Keratinocyte (primary cell): Measurements from ENCODE around the gene EFEMP1.

Experiments used
- EZH2 ChIP-seq: IDR thresholded peaks from one replicate; pipeline ENCODE4 v1.6.1; 2012; ENCODE audit warnings: inconsistent platforms, mild to moderate bottlenecking, low read length, moderate library complexity
- TF ChIP-seq, protein P1 (sequence below), 3 experiments: IDR thresholded peaks in 1 of 3; conservative IDR thresholded peaks in 1 of 3; optimal IDR thresholded peaks in 1 of 3; 2 replicates in 2 of 3; 3 replicates in 1 of 3; pipeline versions ENCODE3 to v1.5.1; 2011; ENCODE audit warnings: low read length in 3 of 3, mild to moderate bottlenecking in 3 of 3, moderate library complexity in 2 of 3, control low read depth in 1 of 3, inconsistent platforms in 1 of 3; ENCODE audit not compliant: insufficient read depth in 2 of 3; ENCODE audit errors: extremely low read depth in 1 of 3

DNA sequence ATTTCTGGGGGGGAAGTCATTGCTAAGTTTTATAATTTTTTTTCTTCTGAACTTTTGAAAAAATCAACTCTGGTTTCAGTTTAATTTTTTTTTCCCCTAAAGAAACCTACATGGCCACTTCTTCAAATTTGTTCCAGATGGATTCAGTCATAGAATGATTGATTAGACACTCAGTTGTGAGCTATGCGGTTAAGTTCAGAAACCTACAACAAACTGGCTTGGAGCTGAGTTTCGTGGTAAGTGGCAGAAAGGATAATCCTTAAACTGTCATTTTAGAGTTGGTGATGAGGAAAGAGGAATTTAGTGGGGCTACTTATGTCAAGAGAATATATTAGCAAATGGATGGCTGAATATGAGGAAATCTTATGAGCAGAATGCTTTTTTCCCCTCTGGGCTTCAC is 23.7 kb downstream of the EFEMP1 start:
- no peak for TF ChIP-seq EZH2
- TF ChIP-seq, protein P1, sequence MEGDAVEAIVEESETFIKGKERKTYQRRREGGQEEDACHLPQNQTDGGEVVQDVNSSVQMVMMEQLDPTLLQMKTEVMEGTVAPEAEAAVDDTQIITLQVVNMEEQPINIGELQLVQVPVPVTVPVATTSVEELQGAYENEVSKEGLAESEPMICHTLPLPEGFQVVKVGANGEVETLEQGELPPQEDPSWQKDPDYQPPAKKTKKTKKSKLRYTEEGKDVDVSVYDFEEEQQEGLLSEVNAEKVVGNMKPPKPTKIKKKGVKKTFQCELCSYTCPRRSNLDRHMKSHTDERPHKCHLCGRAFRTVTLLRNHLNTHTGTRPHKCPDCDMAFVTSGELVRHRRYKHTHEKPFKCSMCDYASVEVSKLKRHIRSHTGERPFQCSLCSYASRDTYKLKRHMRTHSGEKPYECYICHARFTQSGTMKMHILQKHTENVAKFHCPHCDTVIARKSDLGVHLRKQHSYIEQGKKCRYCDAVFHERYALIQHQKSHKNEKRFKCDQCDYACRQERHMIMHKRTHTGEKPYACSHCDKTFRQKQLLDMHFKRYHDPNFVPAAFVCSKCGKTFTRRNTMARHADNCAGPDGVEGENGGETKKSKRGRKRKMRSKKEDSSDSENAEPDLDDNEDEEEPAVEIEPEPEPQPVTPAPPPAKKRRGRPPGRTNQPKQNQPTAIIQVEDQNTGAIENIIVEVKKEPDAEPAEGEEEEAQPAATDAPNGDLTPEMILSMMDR (optimal IDR thresholded peaks at IDR 0.05 in 1 of 3, IDR thresholded peaks at IDR 0.05 in 1 of 3, conservative IDR thresholded peaks at IDR 0.05 in 1 of 3; ENCODE audit: extremely low read depth in 1 of 3, insufficient read depth in 2 of 3, low read length in 3 of 3), result no peak
